Mucosa of descending colon (tissue), 3 donors: ENCODE measurements around the gene TPD52L1. TPM values are rescaled to one million over a fixed set of nuclear protein-coding genes. Genes with fewer than 3 reads are reported as not detected.
A peak's percentile ranks its signal among the peaks of the same experiment; 100 is the strongest.
"Not testable (repeated sequence)": the region's sequence is repeated elsewhere in the genome, so short reads cannot be mapped to it uniquely, and the experiment has no call there.

Experiments used
- ATAC-seq: fragments of 200-7000 bp; cut with Tn5 transposase; one replicate; pipeline ENCODE4 v1.9.1; 2020; ENCODE audit warnings: mild to moderate bottlenecking, moderate library complexity
- DNase-seq, 3 donors: peaks; one replicate each; pipeline ENCODE4 v3.0.0-alpha.2; 2020
- H3K36me3 ChIP-seq: fragments of 200-600 bp; one replicate; pipeline ENCODE4 v1.8.0; 2021; ENCODE audit warnings: low read depth, mild to moderate bottlenecking
- H3K4me1 ChIP-seq: fragments of 200-600 bp; one replicate; pipeline ENCODE4 v1.8.0; 2021; ENCODE audit warnings: low read depth, mild to moderate bottlenecking
- H3K4me3 ChIP-seq: fragments of 200-600 bp; one replicate; pipeline ENCODE4 v1.8.0; 2021; ENCODE audit warnings: mild to moderate bottlenecking
- H3K9me3 ChIP-seq: fragments of 200-600 bp; one replicate; pipeline ENCODE4 v1.8.0; 2021; ENCODE audit warnings: mild to moderate bottlenecking
- CTCF ChIP-seq: fragments of 200-600 bp; IDR thresholded peaks from one replicate; pipeline ENCODE4 v1.8.0; 2022; ENCODE audit warnings: antibody characterized with exemption, mild to moderate bottlenecking
- intact Hi-C, 2 donors: fragments of 100-400 bp; cut with DNase I in 1 of 2; cut with micrococcal nuclease in 1 of 2; formaldehyde crosslinking; loops; one replicate each; pipeline versions ENCODE4 v1.11.0 to v1.11.1; 2022; cut with DNase I, micrococcal nuclease
- total RNA-seq, 3 donors: library from RNA; stranded (reverse); fragmentation: NEBNext Ultra II Directional in 2 of 3; extraction: Animal tissue kit (Norgen Biotek cat#: 25700) in 2 of 3; gene quantifications; one replicate each; pipeline versions ENCODE4 v1.2.1 to v1.2.4, GENCODE V29; 2021 to 2023
- donor health status: DM: no; HTN: no; CAD: no; lungs with moderate emphysema.
- donor health status: DM: no; HTN: no; CAD: no.
- donor health status: DM: no; HTN: yes; CAD: no.

Gene TPD52L1
- total RNA-seq, 3 donors from 2014 or later = 12.1 to 23.9 (median 22.0) TPM

- peak; percentile 16 to 57 (median 54) for DNase-seq
- Histone ChIP-seq H3K4me1 (peaks cover 2% of the 10 kb centered on the region), H3K4me3 (peak overlapping the region; percentile 13), H3K36me3 (no peaks in the 10 kb centered on the region), H3K9me3 (no peaks in the 10 kb centered on the region)
- intact Hi-C loops = no loop called here
- peak; percentile 56 for ATAC-seq
- no peak for TF ChIP-seq CTCF
Observed at GRCh38 chr6:125154118-125154760, 666 bp downstream of the TPD52L1 start.

GRCh38 chr6:125154761-125155135 is 1.2 kb downstream of the TPD52L1 start:
- DNase-seq (peak; percentile 47 to 54 (median 47)), ATAC-seq (peak; percentile 62)
- Histone ChIP-seq H3K4me1 (peaks cover 2% of the 10 kb centered on the region), H3K36me3 (no peaks in the 10 kb centered on the region), H3K9me3 (no peaks in the 10 kb centered on the region), H3K4me3 (no peak overlapping the region)
- TF ChIP-seq CTCF = no peak
- intact Hi-C loops = no loop called here

GRCh38 chr6:125155344-125155743 is 1.8 kb downstream of the TPD52L1 start:
- Histone ChIP-seq H3K4me3 (no peak overlapping the region), H3K36me3 (no peaks in the 10 kb centered on the region), H3K9me3 (no peaks in the 10 kb centered on the region), H3K4me1 (peaks cover 2% of the 10 kb centered on the region)
- no peak for DNase-seq
- intact Hi-C loops = no loop called here
- TF ChIP-seq CTCF = no peak
- ATAC-seq = no peak

- ATAC-seq (no peak), DNase-seq (no peak)
- intact Hi-C loops = no loop called here
- H3K9me3 ChIP-seq = no peaks in the 10 kb centered on the region
- H3K36me3 ChIP-seq = no peaks in the 10 kb centered on the region
- peaks cover 2% of the 10 kb centered on the region for H3K4me1 ChIP-seq
- no peak for TF ChIP-seq CTCF
- H3K4me3 ChIP-seq = no peak overlapping the region
Observed at GRCh38 chr6:125156496-125156895, 2.9 kb downstream of the TPD52L1 start.

- DNase-seq = no peak
- no peaks in the 10 kb centered on the region for H3K36me3 ChIP-seq
- TF ChIP-seq CTCF = no peak
- H3K4me1 ChIP-seq = peaks cover 2% of the 10 kb centered on the region
- intact Hi-C loops = no loop called here
- no peaks in the 10 kb centered on the region for H3K9me3 ChIP-seq
- ATAC-seq = no peak
- H3K4me3 ChIP-seq = no peak overlapping the region
Observed at GRCh38 chr6:125157280-125157679, 3.7 kb downstream of the TPD52L1 start.

GRCh38 chr6:125157725-125158124 is 4.2 kb downstream of the TPD52L1 start:
- intact Hi-C loops = no loop called here

GRCh38 chr6:125163339-125163738 is 9.8 kb downstream of the TPD52L1 start:
- H3K4me3 ChIP-seq, intact Hi-C loops, ATAC-seq, H3K4me1 ChIP-seq, H3K9me3 ChIP-seq, H3K36me3 ChIP-seq, DNase-seq: not testable (repeated sequence)

More at GRCh38 chr6:125157725-125158124, 4.2 kb downstream of the TPD52L1 start:
- no peaks in the 10 kb centered on the region for H3K36me3 ChIP-seq
- peaks cover 2% of the 10 kb centered on the region for H3K4me1 ChIP-seq
- no peaks in the 10 kb centered on the region for H3K9me3 ChIP-seq
- no peak overlapping the region for H3K4me3 ChIP-seq
- no peak for TF ChIP-seq CTCF
- DNase-seq (no peak), ATAC-seq (no peak)
